Liver (tissue), 3 donors: Measurements from ENCODE around the gene HYCC1.

Experiments used
- RAD21 ChIP-seq, 2 donors: IDR thresholded peaks; 2 replicates each; pipeline ENCODE4 v1.6.1; 2016; ENCODE audit warnings: antibody characterized with exemption in 2 of 2, mild to moderate bottlenecking in 2 of 2
- SP1 ChIP-seq: IDR thresholded peaks from 2 replicates; pipeline ENCODE4 v1.6.1; 2018; ENCODE audit warnings: antibody characterized with exemption, mild to moderate bottlenecking
- TAF1 ChIP-seq: conservative IDR thresholded peaks from 2 replicates; pipeline ENCODE4 v1.6.1; 2016; ENCODE audit warnings: antibody characterized with exemption, mild to moderate bottlenecking
- YY1 ChIP-seq: IDR thresholded peaks from 2 replicates; pipeline ENCODE4 v1.6.1; 2016; ENCODE audit warnings: antibody characterized with exemption, mild to moderate bottlenecking
- TF ChIP-seq, protein P1 (sequence below): fragments of 150-350 bp; IDR thresholded peaks from 2 replicates; pipeline ENCODE4 v1.5.1; 2017; ENCODE audit warnings: improper control_type of control experiment, low read depth, low read length; ENCODE audit not compliant: missing input control
- TF ChIP-seq, protein P2 (sequence below): IDR thresholded peaks from 2 replicates; pipeline ENCODE4 v1.6.1; 2016; ENCODE audit warnings: antibody characterized with exemption, mild to moderate bottlenecking
- TF ChIP-seq, protein P3 (sequence below): IDR thresholded peaks from 2 replicates; pipeline ENCODE4 v1.6.1; 2016; ENCODE audit warnings: antibody characterized with exemption
- donor health status: healthy.
- donor health status: healthy.

DNA sequence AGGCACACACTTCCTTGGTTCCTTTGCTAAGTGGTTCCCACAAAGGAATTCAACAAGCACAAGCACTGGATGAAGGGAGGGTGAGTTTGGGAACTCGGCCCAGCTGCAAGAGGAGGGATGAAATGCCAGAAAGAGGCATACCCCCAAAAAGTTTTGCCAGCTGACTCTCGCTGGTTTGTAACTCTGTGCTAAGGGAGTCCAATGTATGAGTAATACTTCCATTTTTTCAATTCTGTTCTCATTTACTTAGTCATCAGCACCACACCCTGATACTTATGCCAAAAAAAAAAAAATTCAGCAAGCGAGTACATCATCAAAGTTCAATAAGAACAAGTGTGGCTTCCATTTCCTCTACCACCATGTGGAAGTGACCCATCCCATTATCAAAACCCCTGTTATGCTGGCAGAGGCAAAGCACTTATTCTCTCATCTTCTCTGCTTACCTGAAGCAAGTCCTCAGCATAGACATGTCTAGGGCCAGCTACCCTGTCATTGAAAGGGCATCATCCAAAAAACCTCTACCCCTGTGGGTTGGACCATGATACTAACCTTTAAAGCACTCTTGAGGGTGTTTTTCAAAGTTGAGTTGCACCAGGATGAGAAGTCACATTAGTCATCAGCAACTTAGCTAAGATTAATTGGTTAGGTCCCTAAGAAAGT is 6.9 kb upstream of the HYCC1 start:
- no peak for TF ChIP-seq YY1
- TF ChIP-seq, protein P1, sequence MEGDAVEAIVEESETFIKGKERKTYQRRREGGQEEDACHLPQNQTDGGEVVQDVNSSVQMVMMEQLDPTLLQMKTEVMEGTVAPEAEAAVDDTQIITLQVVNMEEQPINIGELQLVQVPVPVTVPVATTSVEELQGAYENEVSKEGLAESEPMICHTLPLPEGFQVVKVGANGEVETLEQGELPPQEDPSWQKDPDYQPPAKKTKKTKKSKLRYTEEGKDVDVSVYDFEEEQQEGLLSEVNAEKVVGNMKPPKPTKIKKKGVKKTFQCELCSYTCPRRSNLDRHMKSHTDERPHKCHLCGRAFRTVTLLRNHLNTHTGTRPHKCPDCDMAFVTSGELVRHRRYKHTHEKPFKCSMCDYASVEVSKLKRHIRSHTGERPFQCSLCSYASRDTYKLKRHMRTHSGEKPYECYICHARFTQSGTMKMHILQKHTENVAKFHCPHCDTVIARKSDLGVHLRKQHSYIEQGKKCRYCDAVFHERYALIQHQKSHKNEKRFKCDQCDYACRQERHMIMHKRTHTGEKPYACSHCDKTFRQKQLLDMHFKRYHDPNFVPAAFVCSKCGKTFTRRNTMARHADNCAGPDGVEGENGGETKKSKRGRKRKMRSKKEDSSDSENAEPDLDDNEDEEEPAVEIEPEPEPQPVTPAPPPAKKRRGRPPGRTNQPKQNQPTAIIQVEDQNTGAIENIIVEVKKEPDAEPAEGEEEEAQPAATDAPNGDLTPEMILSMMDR = no peak
- no peak for TF ChIP-seq TAF1
- TF ChIP-seq, protein P2, sequence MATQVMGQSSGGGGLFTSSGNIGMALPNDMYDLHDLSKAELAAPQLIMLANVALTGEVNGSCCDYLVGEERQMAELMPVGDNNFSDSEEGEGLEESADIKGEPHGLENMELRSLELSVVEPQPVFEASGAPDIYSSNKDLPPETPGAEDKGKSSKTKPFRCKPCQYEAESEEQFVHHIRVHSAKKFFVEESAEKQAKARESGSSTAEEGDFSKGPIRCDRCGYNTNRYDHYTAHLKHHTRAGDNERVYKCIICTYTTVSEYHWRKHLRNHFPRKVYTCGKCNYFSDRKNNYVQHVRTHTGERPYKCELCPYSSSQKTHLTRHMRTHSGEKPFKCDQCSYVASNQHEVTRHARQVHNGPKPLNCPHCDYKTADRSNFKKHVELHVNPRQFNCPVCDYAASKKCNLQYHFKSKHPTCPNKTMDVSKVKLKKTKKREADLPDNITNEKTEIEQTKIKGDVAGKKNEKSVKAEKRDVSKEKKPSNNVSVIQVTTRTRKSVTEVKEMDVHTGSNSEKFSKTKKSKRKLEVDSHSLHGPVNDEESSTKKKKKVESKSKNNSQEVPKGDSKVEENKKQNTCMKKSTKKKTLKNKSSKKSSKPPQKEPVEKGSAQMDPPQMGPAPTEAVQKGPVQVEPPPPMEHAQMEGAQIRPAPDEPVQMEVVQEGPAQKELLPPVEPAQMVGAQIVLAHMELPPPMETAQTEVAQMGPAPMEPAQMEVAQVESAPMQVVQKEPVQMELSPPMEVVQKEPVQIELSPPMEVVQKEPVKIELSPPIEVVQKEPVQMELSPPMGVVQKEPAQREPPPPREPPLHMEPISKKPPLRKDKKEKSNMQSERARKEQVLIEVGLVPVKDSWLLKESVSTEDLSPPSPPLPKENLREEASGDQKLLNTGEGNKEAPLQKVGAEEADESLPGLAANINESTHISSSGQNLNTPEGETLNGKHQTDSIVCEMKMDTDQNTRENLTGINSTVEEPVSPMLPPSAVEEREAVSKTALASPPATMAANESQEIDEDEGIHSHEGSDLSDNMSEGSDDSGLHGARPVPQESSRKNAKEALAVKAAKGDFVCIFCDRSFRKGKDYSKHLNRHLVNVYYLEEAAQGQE = no peak
- TF ChIP-seq RAD21 (IDR thresholded peaks at IDR 0.05) = no peak
- TF ChIP-seq SP1 = no peak
- TF ChIP-seq, protein P3, sequence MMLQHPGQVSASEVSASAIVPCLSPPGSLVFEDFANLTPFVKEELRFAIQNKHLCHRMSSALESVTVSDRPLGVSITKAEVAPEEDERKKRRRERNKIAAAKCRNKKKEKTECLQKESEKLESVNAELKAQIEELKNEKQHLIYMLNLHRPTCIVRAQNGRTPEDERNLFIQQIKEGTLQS = no peak
